ENCODE data around the gene MEGF11.

MEGF11 gene

DNA sequence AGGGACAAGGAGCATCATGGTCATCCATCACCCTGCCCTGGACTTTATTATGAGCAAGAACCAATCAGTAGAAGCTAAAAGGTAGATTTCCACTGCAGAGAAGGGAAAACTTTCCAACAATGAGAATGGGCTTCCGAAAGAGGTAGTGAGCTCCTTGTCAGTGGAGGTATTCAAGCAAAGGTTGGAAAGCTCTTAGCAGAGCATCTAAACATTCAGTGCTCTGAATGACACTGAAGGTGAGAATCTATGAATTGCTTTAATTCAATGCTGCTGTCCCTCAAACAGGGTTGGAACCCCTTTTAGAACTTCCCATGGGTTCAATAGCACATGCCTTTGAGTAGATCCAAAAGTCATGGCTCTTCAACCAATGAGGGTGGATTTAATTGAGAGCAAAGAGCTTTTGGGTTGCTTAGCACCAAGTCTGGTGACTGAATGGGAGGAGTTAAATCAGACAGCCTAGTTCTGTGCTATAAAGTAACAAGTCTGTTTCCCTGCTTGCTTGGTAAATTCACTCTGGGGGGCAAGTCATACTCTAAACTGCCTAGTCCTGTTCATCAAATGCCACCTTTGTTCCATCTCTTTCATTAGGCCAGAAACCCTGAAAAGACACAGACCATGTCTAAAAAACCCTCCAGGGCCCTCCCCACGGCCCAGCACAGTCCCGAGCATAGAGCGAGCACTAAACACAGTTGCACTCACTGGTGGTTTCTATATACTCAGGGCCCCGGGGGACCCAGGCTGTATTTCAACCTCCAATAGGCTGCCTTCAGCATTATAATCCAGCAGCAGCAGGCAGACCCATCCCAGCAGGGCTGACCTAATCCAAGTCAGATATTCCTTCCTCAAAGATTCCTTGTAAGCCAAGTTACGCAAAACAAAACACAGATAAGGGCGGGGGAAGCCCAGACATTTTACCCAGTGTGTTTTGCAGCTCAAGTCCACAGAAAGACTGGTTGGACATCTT, 161.2 kb downstream of the MEGF11 start:
- Histone ChIP-seq H3K9me3 (ENCODE audit: severe bottlenecking) (no peaks in the 10 kb centered on the region), H3K27ac (ENCODE audit: poor library complexity, severe bottlenecking) (no peak overlapping the region), H3K36me3 (ENCODE audit: low read depth) (no peaks in the 10 kb centered on the region), H3K4me1 (ENCODE audit: insufficient read depth, poor library complexity, severe bottlenecking) (no peaks in the 10 kb centered on the region), H3K27me3 (ENCODE audit: insufficient read depth, poor library complexity, severe bottlenecking) (no peaks in the 10 kb centered on the region), H3K4me3 (ENCODE audit: severe bottlenecking) (no peak overlapping the region)
- TF ChIP-seq, protein P1, sequence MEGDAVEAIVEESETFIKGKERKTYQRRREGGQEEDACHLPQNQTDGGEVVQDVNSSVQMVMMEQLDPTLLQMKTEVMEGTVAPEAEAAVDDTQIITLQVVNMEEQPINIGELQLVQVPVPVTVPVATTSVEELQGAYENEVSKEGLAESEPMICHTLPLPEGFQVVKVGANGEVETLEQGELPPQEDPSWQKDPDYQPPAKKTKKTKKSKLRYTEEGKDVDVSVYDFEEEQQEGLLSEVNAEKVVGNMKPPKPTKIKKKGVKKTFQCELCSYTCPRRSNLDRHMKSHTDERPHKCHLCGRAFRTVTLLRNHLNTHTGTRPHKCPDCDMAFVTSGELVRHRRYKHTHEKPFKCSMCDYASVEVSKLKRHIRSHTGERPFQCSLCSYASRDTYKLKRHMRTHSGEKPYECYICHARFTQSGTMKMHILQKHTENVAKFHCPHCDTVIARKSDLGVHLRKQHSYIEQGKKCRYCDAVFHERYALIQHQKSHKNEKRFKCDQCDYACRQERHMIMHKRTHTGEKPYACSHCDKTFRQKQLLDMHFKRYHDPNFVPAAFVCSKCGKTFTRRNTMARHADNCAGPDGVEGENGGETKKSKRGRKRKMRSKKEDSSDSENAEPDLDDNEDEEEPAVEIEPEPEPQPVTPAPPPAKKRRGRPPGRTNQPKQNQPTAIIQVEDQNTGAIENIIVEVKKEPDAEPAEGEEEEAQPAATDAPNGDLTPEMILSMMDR (IDR thresholded peaks at IDR 0.05; ENCODE audit: poor library complexity, severe bottlenecking) = no peak
- ATAC-seq (ENCODE audit: low read depth) (no peak), DNase-seq (ENCODE audit: low spot score) (peak; percentile 38)

DNA sequence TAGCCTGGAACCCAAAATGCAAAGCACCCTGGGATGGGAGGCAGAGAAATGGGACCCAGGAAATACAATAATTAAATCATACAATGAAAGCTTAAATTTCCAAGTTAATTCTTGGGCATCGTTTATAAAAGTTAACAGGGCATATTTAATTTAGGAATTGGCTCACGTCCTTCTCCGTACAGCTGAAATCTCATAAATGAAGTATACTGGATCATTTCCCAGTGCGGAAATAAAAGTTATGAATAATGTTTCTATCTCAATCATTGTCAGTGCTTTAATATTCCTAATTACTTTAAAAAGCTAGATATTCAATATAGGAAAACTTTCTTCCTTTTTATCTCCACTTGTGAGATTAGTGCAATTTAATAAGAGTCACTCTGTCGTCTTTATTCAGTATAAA, 164.0 kb downstream of the MEGF11 start:
- TF ChIP-seq, protein P1 (IDR thresholded peaks at IDR 0.05; ENCODE audit: poor library complexity, severe bottlenecking) = no peak
- Histone ChIP-seq H3K9me3 (ENCODE audit: severe bottlenecking) (no peaks in the 10 kb centered on the region), H3K27ac (ENCODE audit: poor library complexity, severe bottlenecking) (no peak overlapping the region), H3K4me3 (ENCODE audit: severe bottlenecking) (no peak overlapping the region), H3K4me1 (ENCODE audit: insufficient read depth, poor library complexity, severe bottlenecking) (no peaks in the 10 kb centered on the region), H3K27me3 (ENCODE audit: insufficient read depth, poor library complexity, severe bottlenecking) (no peaks in the 10 kb centered on the region), H3K36me3 (ENCODE audit: low read depth) (no peaks in the 10 kb centered on the region)
- ATAC-seq (ENCODE audit: low read depth) (no peak), DNase-seq (ENCODE audit: low spot score) (no peak)

DNA sequence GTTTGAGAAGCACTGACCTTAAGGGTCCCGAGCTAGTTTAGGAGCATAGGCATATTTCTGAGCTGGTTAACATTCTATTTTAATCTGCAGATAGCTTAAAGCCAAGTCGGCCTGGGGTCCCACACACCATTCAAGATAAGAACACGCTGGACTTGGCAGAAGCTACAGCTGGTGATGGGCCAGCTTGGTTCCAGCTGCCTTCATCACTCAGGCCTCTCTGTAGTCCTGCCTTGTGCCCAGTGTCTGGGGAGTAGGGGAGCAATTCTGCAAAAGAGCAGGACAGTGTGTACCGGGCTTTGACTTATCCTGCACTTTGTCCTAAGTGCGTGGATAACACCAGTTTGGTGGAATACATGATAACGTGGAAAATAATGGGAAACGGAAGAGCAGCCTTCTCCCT, 164.5 kb downstream of the MEGF11 start:
- H3K36me3 ChIP-seq (ENCODE audit: low read depth) = no peaks in the 10 kb centered on the region
- no peaks in the 10 kb centered on the region for H3K27me3 ChIP-seq (ENCODE audit: insufficient read depth, poor library complexity, severe bottlenecking)
- H3K27ac ChIP-seq (ENCODE audit: poor library complexity, severe bottlenecking) = no peak overlapping the region
- TF ChIP-seq, protein P1 (IDR thresholded peaks at IDR 0.05; ENCODE audit: poor library complexity, severe bottlenecking) = no peak
- H3K4me1 ChIP-seq (ENCODE audit: insufficient read depth, poor library complexity, severe bottlenecking) = no peaks in the 10 kb centered on the region
- H3K4me3 ChIP-seq (ENCODE audit: severe bottlenecking) = no peak overlapping the region
- H3K9me3 ChIP-seq (ENCODE audit: severe bottlenecking) = no peaks in the 10 kb centered on the region
- ATAC-seq (ENCODE audit: low read depth) = no peak
- peak; percentile 25 for DNase-seq (ENCODE audit: low spot score)

DNA sequence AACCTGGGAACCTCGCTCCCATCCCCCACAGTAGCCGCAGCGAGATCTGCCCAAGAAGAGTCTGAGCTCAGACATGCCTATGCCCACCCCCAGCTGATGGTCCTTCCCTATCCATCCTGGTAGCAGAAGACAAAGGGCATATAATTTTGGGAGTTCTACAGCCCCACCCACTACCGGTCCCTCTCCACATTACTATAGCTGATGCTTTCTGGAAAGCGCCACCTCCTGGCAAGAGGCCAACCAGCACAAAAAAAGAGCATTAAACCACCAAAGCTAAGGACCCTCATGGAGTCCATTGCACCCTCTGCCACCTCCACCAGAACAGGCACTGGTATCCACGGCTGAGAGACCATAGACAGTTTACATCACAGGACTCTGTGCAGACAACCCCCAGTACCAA, 168.4 kb downstream of the MEGF11 start:
- Histone ChIP-seq H3K4me1 (ENCODE audit: insufficient read depth, poor library complexity, severe bottlenecking) (no peaks in the 10 kb centered on the region), H3K9me3 (ENCODE audit: severe bottlenecking) (no peaks in the 10 kb centered on the region), H3K36me3 (ENCODE audit: low read depth) (no peaks in the 10 kb centered on the region), H3K27me3 (ENCODE audit: insufficient read depth, poor library complexity, severe bottlenecking) (no peaks in the 10 kb centered on the region), H3K4me3 (ENCODE audit: severe bottlenecking) (no peak overlapping the region), H3K27ac (ENCODE audit: poor library complexity, severe bottlenecking) (no peak overlapping the region)
- ATAC-seq (ENCODE audit: low read depth) (no peak), DNase-seq (ENCODE audit: low spot score) (peak; percentile 38)
- TF ChIP-seq, protein P1 (IDR thresholded peaks at IDR 0.05; ENCODE audit: poor library complexity, severe bottlenecking) = peak; percentile 50

DNA sequence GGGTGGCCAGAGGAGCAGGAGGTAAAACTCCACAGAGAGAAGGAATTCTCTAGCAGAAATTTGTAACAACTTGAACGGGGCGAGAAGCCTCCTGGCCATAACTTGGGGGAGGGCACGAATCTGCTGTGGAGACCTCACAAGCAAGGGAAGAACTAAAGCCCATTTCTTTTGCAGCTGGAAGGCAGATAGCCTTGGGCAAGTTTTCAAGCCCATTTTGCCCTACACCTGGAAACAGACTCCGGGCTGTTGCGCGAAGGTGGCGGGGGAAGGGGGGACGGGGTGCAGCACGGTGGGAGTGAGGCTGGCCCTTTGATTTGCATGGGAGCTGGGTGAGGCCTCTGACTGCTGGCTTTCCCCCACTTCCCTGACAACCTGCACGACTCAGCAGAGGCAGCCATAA, 168.8 kb downstream of the MEGF11 start:
- Histone ChIP-seq H3K4me3 (ENCODE audit: severe bottlenecking) (no peak overlapping the region), H3K27ac (ENCODE audit: poor library complexity, severe bottlenecking) (no peak overlapping the region), H3K9me3 (ENCODE audit: severe bottlenecking) (no peaks in the 10 kb centered on the region), H3K4me1 (ENCODE audit: insufficient read depth, poor library complexity, severe bottlenecking) (no peaks in the 10 kb centered on the region), H3K36me3 (ENCODE audit: low read depth) (no peaks in the 10 kb centered on the region), H3K27me3 (ENCODE audit: insufficient read depth, poor library complexity, severe bottlenecking) (no peaks in the 10 kb centered on the region)
- ATAC-seq (ENCODE audit: low read depth) (no peak), DNase-seq (ENCODE audit: low spot score) (peak; percentile 40)
- TF ChIP-seq, protein P1 (IDR thresholded peaks at IDR 0.05; ENCODE audit: poor library complexity, severe bottlenecking) = no peak

Data from RWPE2 (cell line).